ENCODE measurements around the gene TYMP.

- TF ChIP-seq, protein P1, sequence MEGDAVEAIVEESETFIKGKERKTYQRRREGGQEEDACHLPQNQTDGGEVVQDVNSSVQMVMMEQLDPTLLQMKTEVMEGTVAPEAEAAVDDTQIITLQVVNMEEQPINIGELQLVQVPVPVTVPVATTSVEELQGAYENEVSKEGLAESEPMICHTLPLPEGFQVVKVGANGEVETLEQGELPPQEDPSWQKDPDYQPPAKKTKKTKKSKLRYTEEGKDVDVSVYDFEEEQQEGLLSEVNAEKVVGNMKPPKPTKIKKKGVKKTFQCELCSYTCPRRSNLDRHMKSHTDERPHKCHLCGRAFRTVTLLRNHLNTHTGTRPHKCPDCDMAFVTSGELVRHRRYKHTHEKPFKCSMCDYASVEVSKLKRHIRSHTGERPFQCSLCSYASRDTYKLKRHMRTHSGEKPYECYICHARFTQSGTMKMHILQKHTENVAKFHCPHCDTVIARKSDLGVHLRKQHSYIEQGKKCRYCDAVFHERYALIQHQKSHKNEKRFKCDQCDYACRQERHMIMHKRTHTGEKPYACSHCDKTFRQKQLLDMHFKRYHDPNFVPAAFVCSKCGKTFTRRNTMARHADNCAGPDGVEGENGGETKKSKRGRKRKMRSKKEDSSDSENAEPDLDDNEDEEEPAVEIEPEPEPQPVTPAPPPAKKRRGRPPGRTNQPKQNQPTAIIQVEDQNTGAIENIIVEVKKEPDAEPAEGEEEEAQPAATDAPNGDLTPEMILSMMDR (IDR thresholded peaks at IDR 0.05), result no peak
- TF ChIP-seq SIN3A (IDR thresholded peaks at IDR 0.05; ENCODE audit: borderline replicate concordance, insufficient read depth, low read depth, low read length), result no peak
- TF ChIP-seq TCF7L2 (IDR thresholded peaks at IDR 0.05; ENCODE audit: low read depth, low read length), result no peak
- TF ChIP-seq POLR2AphosphoS5 (IDR thresholded peaks at IDR 0.05; ENCODE audit: low read depth, low read length), result no peak
- TF ChIP-seq REST (IDR thresholded peaks at IDR 0.05; ENCODE audit: insufficient read depth in 1 of 2, low read depth in 2 of 2, low read length in 1 of 2), result no peak
Observed at GRCh38 chr22:50522806-50523438, 6.9 kb downstream of the TYMP start.
